ENCODE measurements around the gene GALNT1.

DNA sequence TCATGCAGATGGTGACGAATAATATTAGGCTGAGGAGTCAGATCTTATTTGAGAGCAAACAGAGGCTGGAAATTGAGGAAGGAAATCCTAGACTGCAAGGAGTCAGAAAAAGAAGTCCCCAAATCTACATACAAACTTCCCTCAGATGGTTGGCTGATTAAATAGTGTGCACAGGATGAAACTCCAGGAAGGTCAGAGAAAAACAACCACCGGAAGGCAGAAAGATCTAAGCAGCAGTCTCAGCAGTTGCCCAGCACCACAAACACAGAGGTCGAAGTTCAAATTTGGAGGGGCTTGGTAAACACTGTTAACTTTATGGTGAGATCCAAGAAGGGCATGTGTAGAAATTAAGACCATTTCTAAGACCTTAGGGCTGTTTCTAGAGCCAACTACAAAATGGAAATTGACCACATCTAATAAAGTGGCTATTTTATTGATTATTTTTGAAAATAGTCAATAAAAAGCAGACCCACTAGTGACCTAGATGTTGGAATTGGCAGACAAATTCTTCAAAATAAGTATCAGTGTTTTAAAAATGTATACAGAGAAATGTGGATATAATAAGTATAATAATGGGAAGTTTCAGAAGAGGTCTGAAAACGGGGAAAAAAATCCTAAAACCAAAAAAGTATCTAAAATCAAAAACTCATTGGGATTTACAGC lies 134.8 kb downstream of the GALNT1 start:
- no peak for TF ChIP-seq CTCF (conservative IDR thresholded peaks at IDR 0.05 in 1 of 2, IDR thresholded peaks at IDR 0.05 in 1 of 2; ENCODE audit: extremely low read depth in 1 of 2, insufficient read depth in 1 of 2, low read depth in 1 of 2, low read length in 2 of 2)
- TF ChIP-seq EZH2 (IDR thresholded peaks at IDR 0.05; ENCODE audit: borderline replicate concordance, low read length): no peak
